Left lung (tissue), 10 donors: ENCODE data around the gene TRIM7. TPM values are rescaled to one million over a fixed set of nuclear protein-coding genes. Genes with fewer than 3 reads are reported as not detected.

Source experiments
- ATAC-seq: fragments of 200-7000 bp; cut with Tn5 transposase; one replicate; pipeline ENCODE4 v1.9.1; 2020; ENCODE audit warnings: moderate library complexity
- DNase-seq, 4 donors: peaks; one replicate each; pipeline ENCODE4 v3.0.0-alpha.2; 2013 to 2020
- H3K27ac ChIP-seq, 2 donors: fragments of 200-600 bp; sonication (generic) in 1 of 2; one replicate each; pipeline versions ENCODE4 v1.5.0 to v1.8.0; 2020 to 2021
- H3K27me3 ChIP-seq, 2 donors: fragments of 200-600 bp; sonication (generic) in 1 of 2; one replicate each; pipeline versions ENCODE4 v1.5.0 to v1.8.0; 2020 to 2021
- H3K36me3 ChIP-seq, 2 donors: fragments of 200-600 bp; sonication (generic) in 1 of 2; one replicate each; pipeline versions ENCODE4 v1.5.0 to v1.8.0; 2020 to 2021
- H3K4me1 ChIP-seq, 2 donors: fragments of 200-600 bp; one replicate each; pipeline ENCODE4 v1.8.0; 2021
- H3K4me3 ChIP-seq, 2 donors: fragments of 200-600 bp; sonication (generic) in 1 of 2; one replicate each; pipeline versions ENCODE4 v1.5.0 to v1.8.0; 2020 to 2021; ENCODE audit warnings: mild to moderate bottlenecking in 1 of 2
- H3K9me3 ChIP-seq, 2 donors: fragments of 200-600 bp; sonication (generic) in 1 of 2; one replicate each; pipeline versions ENCODE4 v1.5.0 to v1.8.0; 2020 to 2021
- CTCF ChIP-seq, 2 donors: fragments of 200-600 bp; sonication (generic) in 1 of 2; IDR thresholded peaks; one replicate each; pipeline versions ENCODE4 v1.5.0 to v1.8.0; 2021; ENCODE audit warnings: antibody characterized with exemption in 2 of 2
- intact Hi-C, 2 donors: fragments of 100-400 bp; cut with DNase I; formaldehyde crosslinking; loops; one replicate each; pipeline versions ENCODE4 v1.11.2 to v1.14.2; 2022
- polyA plus RNA-seq, 6 donors: library from polyadenylated mRNA; unstranded; fragments of 120-200 nt; gene quantifications; one replicate each; pipeline ENCODE4 v1.2.1, GENCODE V29; 2013; ENCODE audit not compliant: insufficient read length in 6 of 6
- total RNA-seq, 2 donors: library from RNA; stranded (reverse); fragmentation: NEBNext Ultra II Directional; extraction: Animal tissue kit (Norgen Biotek cat#: 25700); gene quantifications; one replicate each; pipeline ENCODE4 v1.2.1, GENCODE V29; 2021
- donor health status: DM: no; HTN: yes; CAD: no.
- donor health status: DM: no; HTN: no; CAD: no.

The TRIM7 gene
- total and polyA plus RNA-seq, 8 donors, result 0.30 to 5.7 (median 0.39) TPM

GRCh38 chr5:181176254-181176952, 28.6 kb downstream of the TRIM7 start:
- DNase-seq (no peak), ATAC-seq (no peak)
- intact Hi-C loops, result no loop called here
- no peaks in the 10 kb centered on the region for H3K9me3 ChIP-seq
- peaks cover 33 to 68% of the 10 kb centered on the region in 2 donors for H3K27me3 ChIP-seq
- peaks cover 0 to 8% of the 10 kb centered on the region in 2 donors for H3K4me1 ChIP-seq
- no peak overlapping the region for H3K4me3 ChIP-seq
- no peaks in the 10 kb centered on the region for H3K36me3 ChIP-seq
- no peak for TF ChIP-seq CTCF (IDR thresholded peaks at IDR 0.05)
- H3K27ac ChIP-seq, result no peak overlapping the region

GRCh38 chr5:181173420-181174342, 31.3 kb downstream of the TRIM7 start:
- DNase-seq, result no peak
- no peaks in the 10 kb centered on the region for H3K36me3 ChIP-seq
- peak overlapping the region in 1 of 2 donors; percentile 13 for H3K27ac ChIP-seq
- peaks cover 56 to 90% of the 10 kb centered on the region in 2 donors for H3K27me3 ChIP-seq
- no peak for TF ChIP-seq CTCF (IDR thresholded peaks at IDR 0.05)
- no peaks in the 10 kb centered on the region for H3K9me3 ChIP-seq
- intact Hi-C loops, result no loop called here
- ATAC-seq, result peak; percentile 48
- no peak overlapping the region for H3K4me3 ChIP-seq
- peaks cover 0 to 17% of the 10 kb centered on the region in 2 donors for H3K4me1 ChIP-seq

- Histone ChIP-seq H3K27me3 (peaks cover 63 to 96% of the 10 kb centered on the region in 2 donors), H3K4me3 (no peak overlapping the region), H3K4me1 (peaks cover 0 to 17% of the 10 kb centered on the region in 2 donors), H3K36me3 (no peaks in the 10 kb centered on the region), H3K9me3 (no peaks in the 10 kb centered on the region), H3K27ac (peak overlapping the region in 1 of 2 donors; percentile 13)
- DNase-seq, result no peak
- peak; percentile 40 for ATAC-seq
- intact Hi-C loops, result no loop called here
- no peak for TF ChIP-seq CTCF (IDR thresholded peaks at IDR 0.05)
These were observed 32.0 kb downstream of the TRIM7 start for GRCh38 chr5:181173027-181173419.

- no peak overlapping the region for H3K4me3 ChIP-seq
- no peak for ATAC-seq
- no peak for DNase-seq
- no peaks in the 10 kb centered on the region for H3K36me3 ChIP-seq
- peaks cover 71 to 98% of the 10 kb centered on the region in 2 donors for H3K27me3 ChIP-seq
- H3K4me1 ChIP-seq, result peaks cover 0 to 17% of the 10 kb centered on the region in 2 donors
- TF ChIP-seq CTCF (IDR thresholded peaks at IDR 0.05), result no peak
- intact Hi-C loops, result no loop called here
- H3K9me3 ChIP-seq, result no peaks in the 10 kb centered on the region
- no peak overlapping the region for H3K27ac ChIP-seq
These were observed 33.2 kb downstream of the TRIM7 start for GRCh38 chr5:181171782-181172181.

- no peak for ATAC-seq
- H3K4me1 ChIP-seq, result peaks cover 0 to 17% of the 10 kb centered on the region in 2 donors
- intact Hi-C loops, result no loop called here
- no peaks in the 10 kb centered on the region for H3K36me3 ChIP-seq
- no peak for DNase-seq
- TF ChIP-seq CTCF (IDR thresholded peaks at IDR 0.05), result no peak
- no peak overlapping the region for H3K4me3 ChIP-seq
- H3K9me3 ChIP-seq, result no peaks in the 10 kb centered on the region
- H3K27ac ChIP-seq, result no peak overlapping the region
- peaks cover 69 to 100% of the 10 kb centered on the region in 2 donors for H3K27me3 ChIP-seq
These were observed 34.0 kb downstream of the TRIM7 start for GRCh38 chr5:181170996-181171395.
